Measurements from ENCODE around the gene MUC21. TPM values are rescaled to one million over a fixed set of nuclear protein-coding genes. Genes with fewer than 3 reads are reported as not detected.

The MUC21 gene
- total RNA-seq, 1 donor from 2014 or later, result 207 TPM

- DNase-seq (ENCODE audit: extremely low spot score in 2 of 2), result no peak
- no peak overlapping the region for H3K4me3 ChIP-seq
- no peaks in the 10 kb centered on the region for H3K4me1 ChIP-seq
- no peaks in the 10 kb centered on the region for H3K27me3 ChIP-seq
- H3K36me3 ChIP-seq, result no peaks in the 10 kb centered on the region
- no peaks in the 10 kb centered on the region for H3K9me3 ChIP-seq
- H3K27ac ChIP-seq, result no peak overlapping the region
- TF ChIP-seq CTCF (IDR thresholded peaks at IDR 0.05), result no peak
- TF ChIP-seq POLR2A (IDR thresholded peaks at IDR 0.05), result no peak
- no peak for TF ChIP-seq POLR2AphosphoS5 (IDR thresholded peaks at IDR 0.05; ENCODE audit: insufficient read depth in 1 of 2, low read depth in 1 of 2)
- intact Hi-C loops (cut with DNase I), result no loop called here
Observed at GRCh38 chr6:31001281-31001888, 17.9 kb downstream of the MUC21 start.

GRCh38 chr6:31002471-31002870, 19.0 kb downstream of the MUC21 start:
- intact Hi-C loops (cut with DNase I), result no loop called here
- H3K9me3 ChIP-seq, result no peaks in the 10 kb centered on the region

GRCh38 chr6:31004794-31005193, 21.3 kb downstream of the MUC21 start:
- intact Hi-C loops (cut with DNase I), result no loop called here
- Histone ChIP-seq H3K36me3 (no peaks in the 10 kb centered on the region), H3K27me3 (no peaks in the 10 kb centered on the region), H3K4me3 (no peak overlapping the region), H3K9me3 (no peaks in the 10 kb centered on the region), H3K4me1 (no peaks in the 10 kb centered on the region), H3K27ac (no peak overlapping the region)
- no peak for DNase-seq (ENCODE audit: extremely low spot score in 2 of 2)
- TF ChIP-seq POLR2AphosphoS5 (IDR thresholded peaks at IDR 0.05; ENCODE audit: insufficient read depth in 1 of 2, low read depth in 1 of 2) (no peak), CTCF (IDR thresholded peaks at IDR 0.05) (no peak), POLR2A (IDR thresholded peaks at IDR 0.05) (no peak)

More at GRCh38 chr6:31002471-31002870, 19.0 kb downstream of the MUC21 start:
- Histone ChIP-seq H3K36me3 (no peaks in the 10 kb centered on the region), H3K27ac (no peak overlapping the region), H3K4me3 (no peak overlapping the region), H3K27me3 (no peaks in the 10 kb centered on the region), H3K4me1 (no peaks in the 10 kb centered on the region)
- TF ChIP-seq POLR2A (IDR thresholded peaks at IDR 0.05) (no peak), CTCF (IDR thresholded peaks at IDR 0.05) (no peak), POLR2AphosphoS5 (IDR thresholded peaks at IDR 0.05; ENCODE audit: insufficient read depth in 1 of 2, low read depth in 1 of 2) (no peak)
- DNase-seq (ENCODE audit: extremely low spot score in 2 of 2), result no peak

GRCh38 chr6:31005249-31006020, 21.9 kb downstream of the MUC21 start:
- intact Hi-C loops (cut with DNase I), result no loop called here
- no peaks in the 10 kb centered on the region for H3K36me3 ChIP-seq
- no peak for TF ChIP-seq CTCF (IDR thresholded peaks at IDR 0.05)
- no peak for TF ChIP-seq POLR2A (IDR thresholded peaks at IDR 0.05)
- TF ChIP-seq POLR2AphosphoS5 (IDR thresholded peaks at IDR 0.05; ENCODE audit: insufficient read depth in 1 of 2, low read depth in 1 of 2), result no peak
- H3K4me1 ChIP-seq, result no peaks in the 10 kb centered on the region
- H3K4me3 ChIP-seq, result no peak overlapping the region
- no peaks in the 10 kb centered on the region for H3K9me3 ChIP-seq
- no peak overlapping the region for H3K27ac ChIP-seq
- H3K27me3 ChIP-seq, result no peaks in the 10 kb centered on the region
- DNase-seq (ENCODE audit: extremely low spot score in 2 of 2), result no peak

GRCh38 chr6:31007694-31008093, 24.2 kb downstream of the MUC21 start:
- Histone ChIP-seq H3K4me1 (no peaks in the 10 kb centered on the region), H3K9me3 (no peaks in the 10 kb centered on the region), H3K27ac (no peak overlapping the region), H3K27me3 (no peaks in the 10 kb centered on the region), H3K36me3 (no peaks in the 10 kb centered on the region), H3K4me3 (no peak overlapping the region)
- intact Hi-C loops (cut with DNase I), result no loop called here
- TF ChIP-seq POLR2A (IDR thresholded peaks at IDR 0.05) (no peak), POLR2AphosphoS5 (IDR thresholded peaks at IDR 0.05; ENCODE audit: insufficient read depth in 1 of 2, low read depth in 1 of 2) (peak in 1 of 2 donors; percentile 27)
- no peak for DNase-seq (ENCODE audit: extremely low spot score in 2 of 2)

Data from vagina (tissue), 2 donors.